ENCODE measurements around the gene G0S2. TPM values are rescaled to one million over a fixed set of nuclear protein-coding genes. Genes with fewer than 3 reads are reported as not detected.

The G0S2 gene
- total and polyA plus RNA-seq, 2 of the 8 experiments (the other 6 are each of a cell fraction or from before 2014, with no cell fraction given) = 1.0 to 1.7 TPM

DNA sequence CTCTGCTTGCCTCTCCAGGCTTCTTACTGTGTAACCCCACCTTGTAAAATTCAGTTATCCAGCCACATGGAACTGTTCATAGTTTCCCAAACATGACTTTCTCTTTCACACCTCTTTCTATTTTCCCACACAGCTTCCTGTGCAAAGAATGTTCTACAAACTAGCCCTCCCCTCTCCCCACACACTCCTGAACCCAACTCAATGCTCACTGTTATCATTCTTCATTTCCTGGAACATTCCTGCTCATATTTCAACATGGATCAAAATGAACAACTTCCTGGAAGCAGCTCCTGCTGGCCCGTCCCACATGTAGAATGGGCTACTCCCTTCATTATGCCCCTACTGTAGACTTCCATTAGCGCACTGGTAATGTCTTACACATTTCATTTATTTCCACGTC is 21.9 kb downstream of the G0S2 start (continued):
- no peak for TF ChIP-seq CHD7 (IDR thresholded peaks at IDR 0.05; ENCODE audit: insufficient replicate concordance, low read length)
- TF ChIP-seq CREB1 (IDR thresholded peaks at IDR 0.05) = no peak
- TF ChIP-seq SIRT6 (IDR thresholded peaks at IDR 0.05; ENCODE audit: low read length) = no peak
- no peak for TF ChIP-seq CBX8 (IDR thresholded peaks at IDR 0.05; ENCODE audit: borderline replicate concordance, low read depth, low read length)
- no peak for TF ChIP-seq KDM5A (IDR thresholded peaks at IDR 0.05; ENCODE audit: low read length)
- TF ChIP-seq JUND (IDR thresholded peaks at IDR 0.05; ENCODE audit: low read length) = no peak
- TF ChIP-seq CBX5 (IDR thresholded peaks at IDR 0.05; ENCODE audit: low read depth, low read length) = no peak
- TF ChIP-seq EP300 (IDR thresholded peaks at IDR 0.05; ENCODE audit: borderline replicate concordance in 1 of 2, low read depth in 2 of 2, low read length in 2 of 2) = no peak
- TF ChIP-seq, protein P1, sequence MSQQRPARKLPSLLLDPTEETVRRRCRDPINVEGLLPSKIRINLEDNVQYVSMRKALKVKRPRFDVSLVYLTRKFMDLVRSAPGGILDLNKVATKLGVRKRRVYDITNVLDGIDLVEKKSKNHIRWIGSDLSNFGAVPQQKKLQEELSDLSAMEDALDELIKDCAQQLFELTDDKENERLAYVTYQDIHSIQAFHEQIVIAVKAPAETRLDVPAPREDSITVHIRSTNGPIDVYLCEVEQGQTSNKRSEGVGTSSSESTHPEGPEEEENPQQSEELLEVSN (IDR thresholded peaks at IDR 0.05) = no peak

Measured in H1 (cell line).